ENCODE measurements around the gene AFF2.
A peak's percentile ranks its signal among the peaks of the same experiment; 100 is the strongest.

AFF2 gene

DNA sequence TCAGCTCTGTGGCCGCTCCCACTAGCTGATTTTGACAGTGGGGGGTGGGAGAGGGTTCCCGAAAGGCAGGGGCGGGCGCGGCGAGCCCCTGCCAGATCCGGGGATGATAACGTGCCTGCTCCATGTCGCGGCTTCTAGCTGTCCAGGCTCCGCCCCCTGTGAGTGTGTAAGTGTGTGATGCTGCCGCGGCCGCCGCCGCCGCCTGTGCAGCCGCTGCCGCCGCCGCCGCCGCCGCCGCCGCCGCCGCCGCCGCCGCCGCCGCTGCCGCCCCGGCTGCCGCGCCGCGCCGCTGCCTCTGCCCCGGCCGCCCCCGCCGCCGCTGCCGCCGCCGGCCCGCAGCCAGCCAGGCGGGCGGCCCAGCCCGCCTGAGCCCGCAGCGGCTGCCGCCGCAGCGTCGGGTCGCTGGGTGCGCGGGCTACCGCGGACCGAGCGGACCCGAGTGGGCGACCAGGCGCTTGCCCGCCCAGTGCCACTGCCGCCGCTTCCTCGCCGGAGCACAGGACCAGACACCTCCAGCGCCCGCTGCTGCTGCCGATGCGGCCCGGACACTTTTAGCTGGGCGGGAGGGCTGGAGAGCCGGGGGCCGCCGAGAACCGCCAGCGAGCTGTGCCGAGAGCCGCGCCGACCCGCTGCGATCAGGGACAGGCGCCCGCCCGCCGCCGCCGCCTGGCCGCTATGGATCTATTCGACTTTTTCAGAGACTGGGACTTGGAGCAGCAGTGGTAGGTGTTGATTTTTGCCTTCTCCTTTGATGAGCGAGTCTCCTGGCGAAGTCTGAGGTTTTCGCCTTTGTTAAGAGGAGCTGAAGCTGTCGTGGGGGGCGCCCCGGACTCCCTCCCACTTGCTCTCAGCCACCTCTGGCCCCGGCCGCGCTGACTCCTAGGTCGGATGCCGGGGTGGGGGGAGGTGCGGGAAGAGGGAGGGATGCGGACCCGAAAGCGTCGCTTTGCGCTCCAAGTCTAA, at the start of gene AFF2:
AFF2 (plus strand) TSS at position 195 of the 963 bp plus-strand sequence; CDS start at position 676, 481 bp downstream.
- peak; percentile 30 to 38 for DNase-seq

DNA sequence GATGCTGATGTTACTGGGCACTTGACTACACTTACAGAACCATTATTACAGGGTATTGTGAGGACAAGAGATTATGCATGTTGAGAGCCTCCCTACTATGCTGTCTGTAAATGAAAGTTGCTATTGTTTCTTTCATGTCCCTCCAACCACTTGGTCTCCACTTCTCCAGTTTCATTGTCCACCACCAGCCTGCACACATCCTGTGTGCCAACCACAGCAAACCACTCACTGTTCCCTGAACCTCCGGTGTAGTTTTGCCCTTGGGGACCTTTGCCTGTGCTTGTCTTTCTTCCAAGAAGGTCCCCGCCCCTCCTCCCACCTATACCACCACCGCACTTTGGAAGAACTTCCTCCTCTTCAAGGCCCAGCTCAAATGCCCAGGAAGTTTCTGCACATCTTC, 43.1 kb upstream of the AFF2 start:
- peak; percentile 14 to 16 for DNase-seq

DNA sequence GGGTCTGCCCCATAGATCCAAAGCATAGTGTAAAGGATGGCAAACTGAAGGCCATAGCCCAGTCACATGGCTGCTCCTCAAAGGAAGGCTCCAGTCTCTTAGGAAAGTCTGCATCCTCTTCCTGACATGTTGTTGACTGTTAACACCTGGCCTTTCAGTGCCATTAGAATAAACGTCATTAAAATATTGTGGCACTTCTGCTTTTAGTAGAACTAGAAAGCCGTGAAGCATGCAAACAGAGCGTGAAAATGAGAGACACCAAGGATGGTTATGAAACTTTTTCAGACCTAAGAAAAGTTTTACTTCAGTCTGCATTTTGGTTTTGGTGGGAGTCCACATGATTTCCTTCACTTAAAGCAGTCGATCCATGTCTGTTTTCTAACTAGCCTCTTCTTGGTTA, 41.1 kb upstream of the AFF2 start:
- DNase-seq, result no peak

DNA sequence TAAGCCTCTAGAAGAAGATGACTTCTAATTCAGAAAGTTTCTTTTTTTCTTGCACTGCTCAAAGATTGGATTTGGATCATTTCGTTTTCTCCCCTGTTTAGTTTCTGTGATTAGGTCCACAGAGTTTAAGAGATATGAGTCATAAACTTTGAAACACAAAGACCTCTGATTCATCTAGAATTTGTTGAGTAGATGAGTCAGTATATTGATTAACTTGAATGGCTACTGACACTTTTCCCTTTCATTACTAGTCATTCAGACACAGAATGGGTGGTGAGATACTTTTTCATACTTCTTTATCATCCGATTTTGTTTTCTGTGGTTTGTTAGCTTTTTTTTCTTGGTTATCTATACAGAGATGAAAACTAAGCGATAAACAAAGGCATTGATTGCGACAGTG, 34.1 kb upstream of the AFF2 start:
- no peak for DNase-seq

DNA sequence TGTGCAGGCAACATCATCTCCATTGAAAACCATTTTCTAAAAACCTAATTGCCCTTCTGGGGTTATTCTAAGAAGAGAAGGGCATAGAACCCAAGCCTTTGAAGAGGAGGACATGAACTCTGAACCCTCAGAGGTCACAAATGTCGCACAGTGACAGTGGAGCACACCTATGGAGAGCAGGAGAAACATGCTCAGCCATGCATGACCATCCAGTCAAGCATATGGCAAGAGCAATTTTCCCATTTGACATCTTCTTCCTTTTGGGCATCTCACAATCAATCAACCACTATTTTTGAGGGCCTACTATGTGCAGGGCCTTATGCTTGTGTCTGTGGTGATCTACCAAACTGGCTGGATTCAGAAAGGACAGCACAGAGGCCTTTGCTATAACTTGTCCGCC, 30.1 kb upstream of the AFF2 start:
- DNase-seq, result no peak

DNA sequence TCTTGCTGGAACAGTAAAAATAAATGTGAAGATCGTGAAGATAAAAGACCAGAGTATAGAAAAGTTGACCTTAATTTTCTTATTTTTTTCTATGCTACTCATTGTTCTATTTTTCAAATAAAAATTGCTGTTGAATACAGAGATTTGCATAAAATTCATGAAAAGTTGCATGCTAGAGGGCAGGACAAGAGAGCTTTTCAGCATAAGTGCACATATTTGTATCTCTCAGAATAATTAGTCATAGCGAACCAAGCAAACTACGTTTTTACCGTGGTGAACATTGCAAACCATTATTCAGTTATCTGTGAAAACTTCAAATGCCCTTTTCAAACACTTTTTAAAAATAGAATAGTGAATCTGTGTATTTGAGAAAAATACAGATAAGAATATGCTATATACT, 26.4 kb upstream of the AFF2 start:
- no peak for DNase-seq

DNA sequence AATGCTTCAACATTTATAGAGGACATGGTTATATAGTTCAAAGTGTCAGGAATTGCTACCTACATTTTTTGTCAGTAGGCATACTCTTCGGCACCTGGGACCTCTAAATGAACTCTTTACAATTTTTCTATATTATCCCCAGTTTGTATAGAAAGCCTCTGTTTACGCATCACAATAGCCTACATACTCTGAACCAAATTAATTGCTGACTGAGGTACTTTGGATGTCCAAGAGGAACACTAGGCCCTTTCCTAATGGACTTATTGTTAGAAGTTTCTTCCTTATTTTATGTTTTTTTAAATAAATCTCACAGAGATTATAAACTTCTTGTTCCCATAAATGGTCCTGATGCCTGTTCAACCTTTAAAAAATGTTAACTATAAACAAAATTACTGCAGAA, 8.4 kb upstream of the AFF2 start:
- DNase-seq, result no peak

DNA sequence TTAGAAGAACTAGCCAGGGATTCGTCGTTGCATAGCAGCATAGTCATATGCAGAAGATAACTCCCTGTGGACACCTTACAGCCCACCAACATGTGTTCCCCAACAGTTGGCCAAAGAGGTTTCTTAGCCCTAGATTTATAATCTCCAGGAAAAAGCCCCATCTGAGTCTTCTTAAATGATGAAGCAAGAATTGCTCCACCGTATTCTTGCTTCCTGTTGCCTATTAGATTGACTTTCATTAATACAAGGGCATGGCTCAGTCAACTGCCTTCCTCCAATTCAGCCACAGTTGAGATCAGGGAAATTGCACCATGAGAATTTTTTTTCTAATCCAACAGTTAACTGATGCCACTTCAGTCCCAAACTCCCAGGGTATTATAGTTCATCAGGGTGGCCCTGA, 5.2 kb upstream of the AFF2 start:
- DNase-seq, result peak; percentile 78 to 81

DNA sequence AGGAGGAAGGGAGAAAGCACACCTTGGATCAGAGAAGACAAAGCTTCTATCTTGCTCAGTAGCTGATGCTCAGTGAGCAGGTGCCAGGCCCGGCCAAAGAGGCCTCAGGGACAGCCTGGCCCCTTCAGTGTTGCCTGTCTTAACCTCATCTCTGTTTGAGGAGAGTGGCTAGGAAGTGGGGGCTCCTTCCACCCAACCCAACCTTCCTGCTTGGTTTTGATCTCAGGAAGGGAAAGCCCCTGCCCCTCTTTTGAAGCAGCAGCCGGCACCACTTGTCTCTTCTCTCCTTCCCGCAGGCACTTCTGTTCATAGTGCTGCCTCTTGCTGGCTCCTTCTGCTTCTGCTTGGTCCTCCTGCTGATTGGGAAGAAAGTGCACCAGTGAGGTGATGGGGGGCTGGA, 2.4 kb upstream of the AFF2 start:
- no peak for DNase-seq

DNA sequence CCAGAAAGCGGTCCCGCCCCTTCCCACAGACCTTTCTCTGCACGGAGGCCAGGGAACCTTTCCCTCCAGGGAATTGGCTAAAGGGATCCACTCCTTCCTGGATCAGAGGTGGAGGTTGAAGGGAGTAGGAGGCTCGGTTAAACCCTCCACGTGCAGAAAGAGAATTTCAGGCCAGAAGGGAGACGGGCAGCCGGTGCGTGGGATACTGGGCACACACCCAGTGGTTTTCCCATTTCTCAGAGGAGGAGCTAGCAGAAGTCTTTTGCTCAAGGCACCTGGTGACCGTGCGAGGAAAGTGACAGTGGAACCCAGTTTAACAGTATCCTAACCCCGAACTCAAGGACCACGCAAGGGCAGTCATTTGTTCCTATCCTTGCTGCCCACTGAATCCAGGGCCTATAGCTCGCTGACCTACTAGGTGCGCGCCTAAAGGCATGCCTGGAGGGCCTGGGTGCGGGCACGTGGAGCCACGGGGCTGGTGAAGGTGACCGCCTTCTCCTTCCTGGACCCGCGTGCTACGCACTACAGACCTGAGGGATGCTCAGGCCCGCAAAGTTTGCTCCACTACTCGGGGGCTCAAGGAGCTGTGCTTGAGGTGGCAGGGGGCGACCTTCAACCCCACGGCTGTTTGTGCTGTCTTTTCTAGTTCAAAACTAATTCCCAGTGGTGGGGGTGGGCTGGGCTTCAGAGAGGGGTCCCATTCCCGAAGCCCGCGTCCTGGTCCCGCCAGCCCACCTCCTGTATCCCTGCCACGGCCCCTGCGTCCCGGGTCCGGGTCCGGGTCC, 587 bp upstream of the AFF2 start:
- DNase-seq, result no peak

DNA sequence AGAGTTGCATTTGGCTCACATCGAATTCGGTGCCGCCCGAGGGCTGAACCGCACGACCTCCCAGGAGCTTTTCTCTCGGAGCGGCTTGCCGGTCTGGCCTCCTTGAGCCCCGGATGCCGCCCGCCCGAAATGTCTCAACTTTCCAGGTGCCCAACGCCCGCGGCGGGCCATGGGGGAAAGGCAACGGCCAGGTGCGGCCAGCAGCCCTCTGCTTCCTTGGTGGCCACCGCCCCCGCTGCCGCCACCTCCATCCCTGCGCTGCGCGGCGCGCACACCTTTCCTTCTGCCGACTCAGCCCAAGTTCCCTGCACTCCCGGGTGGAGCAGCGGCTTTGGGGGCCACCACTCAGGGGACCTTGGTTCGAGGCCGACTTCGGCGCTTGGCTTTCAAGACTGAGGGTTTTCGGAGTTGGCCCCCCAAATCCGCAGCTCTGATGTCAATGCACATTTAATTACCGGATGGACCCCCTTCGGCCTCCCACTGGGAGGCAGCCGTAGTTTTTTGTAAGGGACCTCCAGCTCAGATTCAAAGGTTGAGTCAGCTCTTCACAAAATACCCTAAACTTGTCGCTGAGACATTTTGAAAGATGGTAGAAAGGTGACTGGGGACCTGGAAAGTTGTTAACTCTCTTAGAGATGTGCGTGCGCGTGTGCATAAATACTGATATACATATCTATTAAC, 1.1 kb downstream of the AFF2 start:
- no peak for DNase-seq

DNA sequence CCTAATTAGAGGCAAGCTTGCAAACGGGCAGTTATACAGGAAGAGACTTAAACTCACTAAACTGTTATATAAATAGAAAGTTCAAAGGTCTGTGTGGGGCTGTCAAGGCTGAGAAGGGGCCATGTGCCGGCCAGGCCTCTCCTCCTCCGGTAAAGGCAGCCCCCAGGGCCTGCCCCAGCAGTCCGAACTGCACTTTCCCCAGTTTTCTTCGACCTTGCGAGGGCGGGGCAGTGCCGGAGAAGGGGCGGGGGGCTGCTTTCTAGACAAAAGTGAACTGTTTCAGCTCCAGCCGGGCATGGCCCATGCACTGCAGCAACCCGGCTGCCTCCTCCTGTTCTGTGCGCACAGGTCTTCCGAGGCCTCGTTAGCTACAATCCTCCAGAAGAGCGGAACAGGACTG, 4.1 kb downstream of the AFF2 start:
- DNase-seq, result no peak

DNA sequence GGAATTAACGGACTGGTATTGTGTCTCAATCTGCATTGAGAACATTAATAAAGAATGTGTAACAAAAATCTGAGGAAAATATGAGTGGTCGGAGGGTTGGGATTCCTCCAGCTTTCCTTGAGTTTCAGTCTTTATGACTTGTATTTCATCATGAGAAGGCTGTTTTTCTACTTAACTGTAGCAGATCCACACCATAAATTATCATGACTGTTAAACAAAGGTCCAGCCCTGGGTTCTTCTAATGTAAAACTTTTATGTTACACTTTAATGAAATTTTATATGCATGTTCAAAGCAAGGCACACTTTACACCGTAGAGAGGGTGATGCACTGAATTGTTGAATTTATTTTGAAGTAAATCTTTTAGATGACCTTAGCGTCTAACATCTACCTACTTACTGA, 7.0 kb downstream of the AFF2 start:
- no peak for DNase-seq

DNA sequence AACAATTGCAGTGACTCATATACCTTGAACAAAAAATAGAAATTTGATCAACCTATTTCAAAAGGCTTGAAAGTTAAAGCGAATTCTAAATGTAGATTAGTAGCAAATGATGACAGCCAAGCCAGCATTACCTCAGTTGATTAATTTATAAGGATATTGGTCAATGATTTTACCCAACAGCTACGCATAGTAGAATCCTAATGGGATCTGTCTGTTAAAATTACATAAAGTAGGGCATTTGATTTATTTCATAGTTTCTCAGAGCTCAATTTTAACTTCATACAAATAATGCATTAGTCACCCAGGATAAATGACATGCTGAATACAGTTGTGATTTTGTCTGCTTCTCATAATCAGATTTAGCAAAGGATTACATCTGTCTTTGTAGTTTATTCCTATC, 12.0 kb downstream of the AFF2 start:
- no peak for DNase-seq

DNA sequence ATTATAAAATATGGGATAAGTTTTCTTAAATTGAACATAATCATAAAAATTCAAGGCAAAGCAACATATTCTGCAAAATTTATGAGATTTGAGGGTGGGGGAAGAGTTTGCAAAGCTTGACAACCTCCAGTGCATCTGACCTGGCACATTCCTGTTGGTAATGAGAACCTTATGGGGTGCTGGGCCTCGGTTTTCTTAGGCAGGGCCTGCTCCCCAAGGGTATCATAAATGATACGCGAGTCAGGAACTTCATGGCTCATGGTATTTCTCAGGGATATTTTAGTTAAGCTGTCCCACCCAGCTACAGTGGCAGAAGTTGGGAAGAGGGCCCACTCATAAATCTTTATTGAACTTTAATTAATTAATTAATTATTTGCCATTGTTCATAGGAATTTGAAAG, 13.2 kb downstream of the AFF2 start:
- DNase-seq, result no peak

DNA sequence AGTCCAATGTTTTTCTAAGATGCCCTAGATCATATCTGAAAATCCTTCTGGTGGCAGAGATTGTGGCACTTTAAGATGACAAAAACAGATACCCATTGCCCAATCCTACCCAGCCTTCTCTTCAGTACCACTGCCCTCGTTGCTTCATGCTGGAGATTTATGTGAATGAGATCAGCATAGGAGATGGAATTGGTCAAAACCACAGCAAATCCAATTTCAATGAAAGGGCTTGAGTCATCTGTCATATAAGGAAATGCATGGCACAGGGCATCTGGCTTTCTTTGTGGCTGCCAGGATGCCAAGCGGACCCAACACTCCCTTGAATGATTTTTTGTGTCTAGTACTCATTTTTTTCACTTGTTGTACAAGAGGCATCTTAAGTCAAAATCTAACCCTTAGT, 16.8 kb downstream of the AFF2 start:
- peak in 1 of 2 experiments; percentile 12 for DNase-seq

DNA sequence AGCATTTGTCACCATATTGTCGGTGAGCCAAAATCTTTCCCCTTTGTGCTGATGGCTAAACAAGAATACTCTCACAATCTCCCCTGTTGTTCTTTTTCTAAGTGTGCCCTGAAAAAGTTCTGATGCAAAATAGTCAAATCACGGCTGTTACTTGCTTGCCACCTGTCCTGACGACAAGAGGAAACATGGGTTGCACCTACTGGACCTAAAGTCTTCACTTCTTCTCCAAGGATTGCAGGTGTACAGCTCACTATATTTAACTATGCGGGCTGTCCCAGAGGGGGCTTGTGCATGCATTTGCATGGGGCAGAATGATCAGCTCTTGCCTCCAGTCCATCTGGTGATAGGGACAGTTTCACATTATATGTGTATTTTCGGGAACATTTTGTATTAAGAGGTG, 21.6 kb downstream of the AFF2 start:
- DNase-seq, result no peak

DNA sequence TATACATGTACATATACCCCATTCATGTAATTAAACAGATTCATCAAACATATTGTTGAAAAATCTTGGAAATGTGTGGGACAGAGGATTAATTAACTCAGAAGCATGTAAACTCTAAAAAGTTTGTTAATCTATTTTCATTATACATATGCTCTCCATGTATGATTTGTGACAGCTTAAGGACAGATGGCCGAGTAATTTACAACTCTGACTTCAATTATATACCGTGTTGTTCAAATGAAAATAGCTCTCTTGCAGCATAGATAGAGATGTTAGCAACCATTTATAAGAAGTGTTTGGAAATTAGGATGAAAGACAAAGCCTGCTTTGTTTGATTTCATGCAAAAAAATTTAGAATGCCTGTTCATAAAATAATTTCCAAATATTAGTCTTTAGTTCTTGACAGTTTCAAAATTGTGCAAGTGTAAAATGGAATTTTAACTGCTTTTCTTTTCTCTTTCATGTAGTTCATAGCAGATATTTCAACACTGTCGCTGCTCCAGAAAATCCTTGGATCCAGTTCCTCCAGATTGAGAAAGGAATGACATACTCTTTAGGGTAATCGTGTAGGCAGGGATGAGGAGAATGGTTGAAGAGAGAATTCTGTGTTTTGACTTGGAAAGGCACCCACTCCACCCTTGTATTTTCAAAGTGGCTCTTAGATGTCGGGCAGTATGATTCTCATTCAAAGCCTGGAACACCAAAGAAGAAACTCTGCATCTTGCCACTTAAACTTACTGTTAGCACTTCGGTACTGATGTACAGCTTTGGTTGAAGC, 23.1 kb downstream of the AFF2 start:
- DNase-seq, result no peak

DNA sequence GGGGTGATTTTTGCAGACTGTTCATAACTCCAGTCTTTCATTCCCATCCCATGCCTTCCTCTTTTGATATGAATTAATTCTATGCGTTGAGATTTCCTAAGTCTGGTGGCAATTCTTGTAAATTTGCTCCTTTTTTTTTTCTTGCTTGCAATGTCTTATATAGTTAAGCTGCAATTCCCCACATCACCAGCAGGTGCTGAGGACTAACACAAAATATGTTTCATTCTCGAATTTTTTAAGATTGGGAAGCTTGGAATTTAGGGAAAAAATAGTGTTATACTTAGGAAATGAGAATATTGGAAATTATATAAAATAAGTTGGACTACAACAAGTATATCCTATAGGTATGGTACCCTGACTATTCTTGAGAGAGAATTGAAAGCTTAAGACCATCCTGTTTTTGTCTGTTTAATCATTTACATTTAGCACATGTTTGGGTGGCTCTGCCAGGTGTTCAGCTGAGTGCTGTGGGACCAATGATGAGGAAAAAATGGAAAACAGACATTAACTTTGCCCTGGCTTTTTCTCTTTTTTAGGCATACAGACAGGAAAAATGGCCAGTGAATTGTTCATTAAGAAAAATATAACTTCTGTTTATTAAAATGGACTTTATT, 30.2 kb downstream of the AFF2 start:
- DNase-seq, result peak; percentile 3 to 10

DNA sequence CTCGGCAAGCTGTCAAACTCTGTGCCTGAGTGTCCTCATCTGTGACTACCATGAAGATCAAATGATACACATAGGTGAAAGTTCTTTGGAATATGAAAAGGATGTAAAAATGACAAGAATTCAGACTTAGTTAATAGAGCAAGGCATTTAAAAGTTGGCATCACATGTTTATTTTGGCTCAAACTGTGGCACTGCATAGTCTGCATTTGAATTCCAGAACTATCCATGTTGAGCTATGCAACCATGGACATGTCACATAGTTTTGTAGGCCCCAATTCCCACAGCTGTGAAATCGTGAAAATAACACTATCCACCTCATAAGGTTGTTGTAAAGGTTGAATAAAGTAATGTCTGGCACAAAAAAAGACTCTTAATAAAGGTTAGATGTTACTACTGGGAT, 33.9 kb downstream of the AFF2 start:
- no peak for DNase-seq

DNA sequence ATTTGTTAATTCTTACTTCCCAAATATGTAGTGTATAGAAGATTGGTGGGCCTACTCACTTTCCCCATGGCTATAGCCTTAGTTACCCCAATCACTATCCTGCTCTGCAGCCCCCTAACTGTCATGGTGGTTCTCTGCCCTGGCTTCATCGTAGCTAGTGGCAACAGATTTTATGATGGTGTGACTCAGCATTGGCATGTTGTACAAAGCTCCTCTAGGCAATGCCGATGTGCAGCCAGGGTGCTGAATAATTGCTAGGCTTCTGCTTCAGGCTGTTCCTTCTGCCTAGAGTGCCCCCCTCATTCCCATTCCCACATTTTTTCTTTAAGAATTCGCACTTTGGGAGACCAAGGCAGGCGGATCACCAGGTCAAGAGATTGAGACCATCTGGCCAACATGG, 35.2 kb downstream of the AFF2 start:
- DNase-seq, result no peak

DNA sequence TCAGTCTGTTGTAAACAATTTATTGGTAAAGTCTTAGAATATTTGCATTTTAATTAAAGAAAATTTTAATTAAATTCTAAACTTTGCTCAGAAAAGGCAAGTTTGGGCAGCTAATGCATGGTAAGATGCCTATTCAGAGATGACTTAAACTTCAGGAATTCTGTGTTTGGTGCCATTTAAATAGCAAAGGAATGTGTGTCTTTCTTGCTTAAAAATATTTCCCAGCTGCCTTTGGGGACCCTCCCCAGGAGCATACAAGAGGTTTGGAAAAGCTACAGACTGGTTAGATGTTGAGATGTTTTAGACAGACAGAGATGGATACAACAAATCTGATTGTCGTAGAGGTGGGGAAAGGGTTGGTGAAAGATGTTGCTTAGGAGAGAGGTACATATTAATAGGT, 36.5 kb downstream of the AFF2 start:
- no peak for DNase-seq

Measured in AML-193 (cell line).